Measurements from ENCODE around the gene PRLHR. TPM values are rescaled to one million over a fixed set of nuclear protein-coding genes. Genes with fewer than 3 reads are reported as not detected.
A peak's percentile ranks its signal among the peaks of the same experiment; 100 is the strongest.

The PRLHR gene
- total RNA-seq, 1 experiment from 2014 or later: not detected

DNA sequence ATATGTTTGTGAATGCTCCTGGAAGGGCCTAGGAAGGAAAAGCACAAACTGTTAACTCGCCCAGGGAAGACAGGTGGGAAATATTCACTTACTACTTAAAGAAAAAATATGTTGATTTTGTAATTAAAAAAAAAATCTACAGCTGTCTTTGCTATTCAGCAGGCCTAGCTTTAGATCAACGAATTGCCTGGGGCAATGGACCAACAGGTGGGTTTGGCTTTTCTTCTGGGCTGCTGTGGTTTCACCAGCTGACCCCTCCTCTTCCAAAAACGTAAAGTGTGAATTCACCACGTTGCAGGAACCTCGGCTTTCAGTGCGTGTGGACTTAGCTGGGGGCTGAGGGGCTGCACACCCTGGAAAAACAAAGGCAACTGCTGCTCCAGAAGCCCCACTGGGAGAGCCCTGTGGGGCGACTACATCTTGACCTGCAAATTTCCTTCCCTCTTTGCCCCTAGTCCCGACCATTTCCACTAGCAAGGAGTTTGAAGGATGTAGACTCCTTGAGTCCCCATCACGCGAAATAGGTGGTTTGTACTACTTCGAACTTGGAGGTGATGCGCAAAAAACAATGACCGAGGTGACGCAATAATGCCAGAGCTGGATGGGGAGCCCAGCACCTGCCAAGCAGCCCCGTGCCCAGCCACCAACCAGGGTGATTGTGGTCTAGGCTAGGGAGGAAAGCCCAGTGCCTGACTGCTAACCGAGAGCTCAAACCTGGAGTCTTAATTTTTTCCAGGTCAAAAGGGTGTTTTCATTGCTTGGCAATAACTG lies 7.4 kb downstream of the PRLHR start:
- no peak for DNase-seq (ENCODE audit: low read depth)

DNA sequence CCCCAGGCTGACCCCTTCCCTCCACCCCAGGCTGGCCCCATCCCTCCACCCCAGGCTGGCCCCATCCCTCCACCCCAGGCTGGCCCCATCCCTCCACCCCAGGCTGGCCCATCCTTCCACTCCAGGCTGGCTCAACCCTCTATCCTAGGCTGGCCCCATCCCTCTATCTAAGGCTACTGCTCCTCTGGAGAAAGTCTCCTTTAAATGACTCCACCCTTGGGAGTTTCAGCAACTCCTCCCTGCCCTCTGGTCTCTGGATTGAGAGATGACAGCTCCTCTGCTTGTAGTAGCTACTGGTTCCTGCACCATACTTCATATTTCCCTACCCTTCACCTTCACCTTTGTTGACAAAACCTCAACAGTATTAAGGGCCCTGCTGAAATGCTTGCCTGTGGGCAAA lies 8.5 kb downstream of the PRLHR start:
- no peak for DNase-seq (ENCODE audit: low read depth)

- no peak for DNase-seq (ENCODE audit: low read depth)
These were observed 9.7 kb downstream of the PRLHR start for GRCh38 chr10:118585794-118586193.

GRCh38 chr10:118585234-118585633 lies 10.2 kb downstream of the PRLHR start:
- no peak for DNase-seq (ENCODE audit: low read depth)

DNA sequence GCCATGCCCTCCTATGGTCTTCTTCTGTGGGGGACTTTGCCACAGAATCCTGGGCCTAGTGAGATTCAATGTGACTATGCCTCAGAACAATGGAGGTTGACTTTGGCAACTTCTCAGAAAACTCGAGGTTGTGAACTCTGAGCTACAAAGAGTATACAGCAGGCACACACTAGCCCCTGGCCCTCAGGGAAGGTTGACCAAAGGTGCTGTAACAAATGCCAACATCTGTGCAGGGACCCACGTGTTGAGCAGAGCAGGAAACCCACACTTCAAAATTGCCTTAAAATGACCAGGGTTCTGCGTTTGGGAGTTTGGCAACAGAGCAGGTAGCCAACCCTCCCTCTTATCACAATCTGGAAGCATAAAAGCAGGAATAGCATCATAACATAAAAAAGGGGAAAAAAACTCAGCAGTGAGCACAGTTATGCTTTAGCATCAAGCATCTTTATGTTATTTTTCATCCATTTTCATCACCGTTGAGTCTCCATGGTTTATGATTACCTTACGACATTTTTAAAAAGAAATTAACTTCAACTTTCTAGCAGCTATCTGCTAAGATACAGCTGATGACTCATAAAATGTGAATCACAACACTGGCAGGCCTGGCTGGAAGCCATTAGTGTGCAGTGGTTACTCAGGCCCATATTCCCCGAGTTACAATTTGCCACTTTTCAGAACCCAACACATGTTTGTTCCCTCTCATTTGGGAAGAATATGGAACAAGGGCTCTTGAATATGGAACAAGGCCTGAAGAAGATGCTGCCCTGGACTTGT lies 11.1 kb downstream of the PRLHR start:
- DNase-seq (ENCODE audit: low read depth): peak; percentile 69

- no peak for DNase-seq (ENCODE audit: low read depth)
These were observed 11.8 kb downstream of the PRLHR start for GRCh38 chr10:118583611-118584010.

DNA sequence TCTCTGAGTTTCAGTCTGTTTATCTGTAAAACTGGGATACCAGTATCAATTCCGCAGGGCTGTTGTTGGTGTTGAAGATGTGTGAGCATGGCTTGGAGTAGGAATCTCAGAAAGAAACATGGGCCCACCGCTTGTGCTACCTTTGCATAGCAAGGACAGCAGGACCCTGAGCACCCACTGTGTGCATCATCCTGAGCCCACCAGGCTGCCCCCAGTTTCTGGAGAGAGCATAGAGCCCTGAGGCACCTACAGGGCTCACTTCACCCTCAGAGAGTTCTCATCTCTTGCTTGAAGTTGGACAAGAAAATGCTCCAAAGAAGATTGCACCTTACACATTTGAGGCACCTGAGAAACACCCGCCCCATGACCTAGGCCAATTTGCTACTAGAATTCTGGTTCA lies 12.9 kb downstream of the PRLHR start:
- no peak for DNase-seq (ENCODE audit: low read depth)

- no peak for DNase-seq (ENCODE audit: low read depth)
These were observed 14.1 kb downstream of the PRLHR start for GRCh38 chr10:118581340-118581739.

DNA sequence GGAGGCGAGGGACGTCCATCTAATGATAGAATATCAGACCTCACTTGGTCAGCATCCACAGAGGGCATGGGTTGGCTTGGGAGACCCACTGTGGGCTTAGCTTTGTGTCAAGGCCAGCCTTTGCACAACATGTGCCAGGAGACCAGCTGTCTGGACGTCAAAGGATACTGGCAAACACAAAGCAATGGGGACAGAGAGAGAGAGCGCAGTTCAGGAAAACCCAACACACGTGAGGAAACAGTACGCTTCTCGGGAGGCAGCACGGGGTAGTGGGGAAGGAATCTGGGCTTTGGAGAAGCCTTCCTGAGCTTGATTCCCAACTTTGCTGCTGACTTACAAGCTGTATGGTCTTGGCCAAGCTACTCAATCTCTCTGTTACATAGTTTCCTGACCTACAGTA lies 14.7 kb downstream of the PRLHR start:
- no peak for DNase-seq (ENCODE audit: low read depth)

DNA sequence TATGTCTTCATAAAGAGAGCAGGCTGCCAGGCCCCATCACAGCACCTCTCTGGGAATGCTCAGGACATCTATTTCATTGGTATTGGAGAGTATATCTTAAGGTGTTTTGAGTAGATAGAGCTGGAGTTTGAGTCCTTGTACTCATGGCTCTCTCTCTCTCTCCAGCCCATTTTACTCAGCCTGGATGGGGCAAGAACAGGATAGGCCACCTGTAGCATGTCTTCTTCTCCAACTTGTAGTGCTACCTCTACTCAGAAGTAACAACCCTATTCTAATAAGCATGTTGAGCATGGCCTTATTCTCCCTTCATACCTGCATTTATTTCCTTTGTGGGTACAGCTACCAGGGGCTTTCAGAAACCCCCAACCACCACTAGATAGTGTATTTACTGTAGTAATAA lies 21.9 kb downstream of the PRLHR start:
- DNase-seq (ENCODE audit: low read depth): no peak

DNA sequence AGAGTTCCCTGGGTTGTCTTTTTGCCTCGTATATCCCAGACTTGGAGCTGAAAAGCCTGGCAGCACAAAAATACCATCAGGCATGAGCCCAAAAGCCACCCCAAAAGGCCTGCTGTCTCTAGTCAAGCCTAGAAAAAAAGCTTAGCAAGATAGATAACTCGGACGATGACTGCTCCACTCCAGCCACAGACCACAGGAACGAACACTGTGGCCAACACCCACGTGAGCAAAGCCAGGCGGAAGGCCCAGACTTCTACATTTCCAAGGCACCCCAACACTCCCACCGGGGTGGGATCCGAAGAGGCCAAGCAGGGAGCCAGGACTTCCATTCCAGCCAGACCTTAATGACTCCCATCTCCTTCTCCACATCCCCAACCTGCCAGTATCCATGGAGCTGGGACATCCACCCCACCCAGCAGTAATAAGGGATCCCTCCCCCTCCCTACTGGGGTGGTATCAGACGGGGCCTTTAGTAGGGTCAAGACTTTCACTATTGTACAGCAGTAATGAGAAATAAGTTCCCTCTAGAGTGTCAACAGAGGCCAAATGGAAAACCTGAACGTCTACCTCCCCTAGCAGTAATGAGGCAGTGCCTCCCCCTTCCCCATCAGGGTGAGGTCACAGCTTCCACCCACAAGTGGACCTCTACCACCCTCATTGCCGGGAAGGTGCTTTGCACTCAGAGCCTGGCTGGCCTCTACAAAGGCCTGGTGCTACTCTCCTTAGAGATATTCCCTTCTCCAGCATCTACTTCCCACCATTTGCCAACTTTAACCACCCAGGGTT lies 23.0 kb downstream of the PRLHR start:
- DNase-seq (ENCODE audit: low read depth): no peak

- peak; percentile 32 for DNase-seq (ENCODE audit: low read depth)
These were observed 24.3 kb downstream of the PRLHR start for GRCh38 chr10:118571123-118571522.

DNA sequence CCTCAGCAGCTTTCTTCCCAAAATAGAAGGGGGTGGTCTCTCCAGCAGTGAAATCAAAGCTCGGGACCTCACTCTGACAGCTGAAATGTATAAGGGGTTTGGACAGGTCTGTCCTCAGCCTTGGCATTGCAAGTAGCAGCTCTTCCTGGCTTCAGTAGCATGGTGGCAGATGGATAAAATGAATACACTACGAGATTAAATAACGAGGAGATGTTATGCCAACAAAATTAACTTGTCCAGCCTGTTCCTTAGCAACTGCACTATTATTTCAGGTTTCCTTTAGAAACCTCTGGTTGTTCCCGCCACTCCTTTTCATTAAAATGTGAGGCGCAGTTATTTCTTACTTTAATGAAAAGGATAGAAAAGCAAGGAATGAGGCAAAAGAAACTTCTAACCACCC lies 24.9 kb downstream of the PRLHR start:
- DNase-seq (ENCODE audit: low read depth): no peak

DNA sequence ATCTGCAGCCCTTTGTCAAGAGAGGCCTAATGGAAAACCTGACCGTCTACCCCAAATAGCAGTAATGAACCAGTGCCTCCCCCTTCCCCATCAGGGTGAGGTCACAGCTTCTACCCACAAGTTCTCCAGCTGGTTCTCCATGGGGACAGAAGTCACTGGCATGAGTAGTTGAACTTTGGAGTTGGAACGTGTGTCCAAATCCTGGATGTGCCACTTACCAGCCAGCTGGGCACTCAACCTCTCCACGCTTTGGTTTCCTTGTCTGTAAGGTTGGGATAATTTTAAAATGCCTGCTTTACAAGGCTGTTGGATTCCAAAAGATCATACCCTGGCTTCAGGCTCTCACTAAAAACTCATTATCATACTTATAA lies 25.6 kb downstream of the PRLHR start:
- DNase-seq (ENCODE audit: low read depth): no peak

GRCh38 chr10:118569241-118569881 lies 26.1 kb downstream of the PRLHR start:
- DNase-seq (ENCODE audit: low read depth): peak; percentile 35

DNA sequence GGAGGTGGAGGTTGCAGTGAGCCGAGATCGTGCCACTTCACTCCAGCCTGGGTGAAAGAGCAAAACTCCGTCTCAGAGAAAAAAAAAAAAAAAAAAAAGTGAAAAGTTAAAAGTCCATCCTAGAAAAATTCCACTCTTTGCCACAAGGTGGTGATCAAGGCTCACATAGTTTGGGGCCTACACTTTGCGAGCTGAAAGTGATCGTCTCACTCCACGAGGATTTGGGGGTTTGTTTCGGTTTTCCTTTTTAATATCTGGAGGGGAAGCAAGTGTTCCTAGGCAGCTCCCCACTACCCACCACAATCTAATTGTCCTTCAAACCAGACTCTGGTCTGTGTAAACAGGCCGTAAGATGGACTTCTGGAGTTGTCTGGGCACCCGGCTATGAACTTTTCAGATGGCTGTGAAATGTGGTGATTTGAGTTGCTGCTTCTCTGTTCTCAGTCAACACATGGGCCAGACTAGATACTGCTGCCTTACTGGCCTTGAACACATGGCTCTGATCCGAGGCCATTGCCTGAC lies 27.1 kb downstream of the PRLHR start:
- DNase-seq (ENCODE audit: low read depth): peak; percentile 53

DNA sequence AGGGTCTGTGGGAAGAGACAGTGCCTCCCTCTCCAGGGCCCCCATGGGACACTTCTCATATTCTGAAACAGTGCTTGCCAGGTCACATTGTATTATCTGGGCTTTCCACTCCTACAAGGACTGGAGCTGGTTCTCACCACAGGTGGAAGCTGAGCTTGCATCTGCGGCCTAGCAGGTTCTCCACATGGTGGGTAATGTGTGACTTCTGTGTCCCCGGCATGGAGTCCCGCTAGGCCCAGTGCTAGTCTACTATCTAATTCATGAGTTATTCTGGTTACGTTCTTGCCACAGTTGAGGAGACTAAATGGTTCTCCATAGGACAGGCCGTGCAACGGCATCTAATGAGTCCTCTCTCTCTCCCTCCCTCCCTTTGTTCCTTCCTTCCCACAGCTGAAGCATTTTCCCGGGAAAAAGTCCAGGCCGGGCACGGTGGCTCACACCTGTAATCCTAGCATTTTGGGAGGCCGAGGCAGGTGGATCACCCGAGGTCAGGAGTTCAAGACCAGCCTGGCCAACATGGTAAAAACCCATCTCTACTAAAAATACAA lies 27.7 kb downstream of the PRLHR start:
- no peak for DNase-seq (ENCODE audit: low read depth)

GRCh38 chr10:118566911-118567310 lies 28.5 kb downstream of the PRLHR start:
- no peak for DNase-seq (ENCODE audit: low read depth)

- no peak for DNase-seq (ENCODE audit: low read depth)
These were observed 30.0 kb downstream of the PRLHR start for GRCh38 chr10:118565301-118566075.

- no peak for DNase-seq (ENCODE audit: low read depth)
These were observed 30.8 kb downstream of the PRLHR start for GRCh38 chr10:118564652-118565051.
